GM12878 (cell line): ENCODE results near the gene RASGRP3. TPM values are rescaled to one million over a fixed set of nuclear protein-coding genes. Genes with fewer than 3 reads are reported as not detected.

Experiments
- ATAC-seq: fragments of 200-7000 bp; cut with Tn5 transposase; 3 replicates; pipeline ENCODE4 v1.9.1; 2020; ENCODE audit warnings: mild to moderate bottlenecking, moderate library complexity
- BruUV-seq: library from RNA; stranded (reverse); fragments of 400-500 nt; replicated peaks from 2 replicates; lab custom pipeline; 2021; lab: Mats Ljungman, UMichigan
- CTCF ChIA-PET: fragments of 300-600 bp; sonication (Branson Sonifier 250); formaldehyde crosslinking; extraction: SDS; loops from one replicate; lab custom pipeline; 2021; ENCODE audit warnings: inconsistent platforms; lab: Yijun Ruan, JAX
- POLR2A ChIA-PET: fragments of 350-600 bp; formaldehyde crosslinking; extraction: SDS; loops from one replicate; lab custom pipeline; 2021; ENCODE audit warnings: inconsistent platforms; lab: Charles Lee
- RAD21 ChIA-PET: fragments of 300-600 bp; sonication (Branson Sonifier 250); formaldehyde crosslinking; loops from one replicate; lab custom pipeline; 2023; ENCODE audit warnings: antibody characterized with exemption; ENCODE audit not compliant: unreplicated experiment; lab: Charles Lee
- SMC1A ChIA-PET: fragments of 300-600 bp; sonication (Branson Sonifier 250); formaldehyde crosslinking; loops from one replicate; lab custom pipeline; 2023; ENCODE audit not compliant: unreplicated experiment, uncharacterized antibody; lab: Charles Lee
- DNase-seq: peaks from one replicate; pipeline ENCODE4 v3.0.0-alpha.2; 2011; ENCODE audit warnings: low read depth, low spot score
- FAIRE-seq: peaks from 3 replicates; lab custom pipeline; 2011; peaks lifted over from hg19 to GRCh38; lab: Jason Lieb, UNC
- H2AFZ ChIP-seq: 2 replicates; pipeline ENCODE4 v1.6.0; 2011; ENCODE audit warnings: low read depth, low read length, control low read depth; ENCODE audit not compliant: control insufficient read depth
- H3K27ac ChIP-seq: 2 replicates; pipeline ENCODE4 v1.5.1; 2011; ENCODE audit warnings: control low read depth; ENCODE audit not compliant: control insufficient read depth, insufficient read depth
- H3K27me3 ChIP-seq, 2 experiments: replicated peaks in 1 of 2; 2 replicates each; pipeline versions ENCODE4 v1.6.0 to v1.6.1; 2011; ENCODE audit warnings: low read length in 1 of 2; ENCODE audit not compliant: control insufficient read depth in 2 of 2, insufficient read depth in 2 of 2
- H3K36me3 ChIP-seq, 2 experiments: 2 replicates each; pipeline ENCODE4 v1.5.1; 2011; ENCODE audit warnings: low read length in 1 of 2; ENCODE audit not compliant: control insufficient read depth in 2 of 2, insufficient read depth in 2 of 2
- H3K4me1 ChIP-seq: 2 replicates; pipeline ENCODE4 v1.6.1; 2011; ENCODE audit warnings: mild to moderate bottlenecking, low read length, moderate library complexity, mixed read lengths; ENCODE audit not compliant: control insufficient read depth, insufficient read depth
- H3K4me2 ChIP-seq: 2 replicates; pipeline ENCODE4 v1.6.0; 2011; ENCODE audit warnings: control low read depth; ENCODE audit not compliant: control insufficient read depth, insufficient read depth
- H3K4me3 ChIP-seq: fragments of 200-600 bp; sonication (generic); 2 replicates; pipeline ENCODE4 v1.5.1; 2016
- H3K79me2 ChIP-seq: 2 replicates; pipeline ENCODE4 v1.6.0; 2011; ENCODE audit warnings: low read length; ENCODE audit not compliant: control insufficient read depth, insufficient read depth
- H3K9ac ChIP-seq: 2 replicates; pipeline ENCODE4 v1.8.0; 2011; ENCODE audit warnings: low read length, control low read depth, mixed read lengths; ENCODE audit not compliant: control insufficient read depth, insufficient read depth
- H3K9me3 ChIP-seq: replicated peaks from 3 replicates; pipeline ENCODE4 v1.5.1; 2011; ENCODE audit warnings: mild to moderate bottlenecking, low read length; ENCODE audit not compliant: control insufficient read depth, insufficient read depth
- H4K20me1 ChIP-seq: 2 replicates; pipeline ENCODE4 v1.6.0; 2011; ENCODE audit not compliant: control insufficient read depth, insufficient read depth
- BCL11A ChIP-seq: IDR thresholded peaks from 2 replicates; pipeline ENCODE4 v1.6.1; 2011; ENCODE audit warnings: low read depth, low read length
- CREM ChIP-seq: IDR thresholded peaks from 2 replicates; pipeline ENCODE4 v1.6.1; 2014; ENCODE audit warnings: antibody characterized with exemption, low read depth
- CTCF ChIP-seq, 3 experiments: IDR thresholded peaks in 2 of 3; conservative IDR thresholded peaks in 1 of 3; 2 replicates each; pipeline ENCODE4 v1.5.1; 2011; ENCODE audit warnings: low read depth in 3 of 3, low read length in 3 of 3, mild to moderate bottlenecking in 3 of 3, control low read depth in 2 of 3, moderate library complexity in 2 of 3, inconsistent platforms in 1 of 3, mixed read lengths in 1 of 3; ENCODE audit not compliant: control insufficient read depth in 2 of 3, insufficient read depth in 1 of 3; ENCODE audit errors: extremely low read depth in 1 of 3
- FOXK2 ChIP-seq: fragments of 450-650 bp; IDR thresholded peaks from 2 replicates; pipeline ENCODE4 v1.6.1; 2017; ENCODE audit warnings: mild to moderate bottlenecking, moderate library complexity
- IRF3 ChIP-seq: fragments of 450-650 bp; IDR thresholded peaks from 2 replicates; pipeline ENCODE4 v1.6.1; 2014; ENCODE audit warnings: mild to moderate bottlenecking
- IRF5 ChIP-seq: fragments of 450-650 bp; IDR thresholded peaks from 2 replicates; pipeline ENCODE4 v1.6.1; 2017; ENCODE audit warnings: borderline replicate concordance
- LARP7 ChIP-seq: fragments of 450-650 bp; IDR thresholded peaks from 2 replicates; pipeline ENCODE4 v1.6.1; 2017; ENCODE audit warnings: mild to moderate bottlenecking
- NR2F1 ChIP-seq: fragments of 450-650 bp; conservative IDR thresholded peaks from 2 replicates; pipeline ENCODE4 v1.6.1; 2017; ENCODE audit warnings: mild to moderate bottlenecking
- RCOR1 ChIP-seq: conservative IDR thresholded peaks from 2 replicates; pipeline ENCODE4 v1.6.1; 2012; ENCODE audit warnings: low read depth, low read length, improper control_type of control experiment
- RFX5 ChIP-seq: IDR thresholded peaks from 2 replicates; pipeline ENCODE4 v1.6.1; 2011; ENCODE audit warnings: low read depth, low read length, improper control_type of control experiment
- SMARCA5 ChIP-seq: fragments of 450-650 bp; IDR thresholded peaks from 2 replicates; pipeline ENCODE4 v1.6.1; 2017; ENCODE audit warnings: mild to moderate bottlenecking
- SREBF1 ChIP-seq: IDR thresholded peaks from 2 replicates; pipeline ENCODE4 v1.6.1; 2012; ENCODE audit warnings: mild to moderate bottlenecking, low read length
- SUPT20H ChIP-seq: IDR thresholded peaks from 2 replicates; pipeline ENCODE4 v1.6.1; 2011; ENCODE audit warnings: low read depth, mild to moderate bottlenecking, low read length, moderate library complexity, borderline replicate concordance; ENCODE audit not compliant: control insufficient read depth
- SUZ12 ChIP-seq: fragments of 200-600 bp; sonication (generic); IDR thresholded peaks from one replicate; pipeline ENCODE4 v1.6.1; 2018; ENCODE audit warnings: antibody characterized with exemption, mild to moderate bottlenecking; ENCODE audit not compliant: unreplicated experiment
- WRNIP1 ChIP-seq: IDR thresholded peaks from 2 replicates; pipeline ENCODE4 v1.6.1; 2011; ENCODE audit warnings: low read depth, low read length, improper control_type of control experiment, borderline replicate concordance
- YY1 ChIP-seq: IDR thresholded peaks from 2 replicates; pipeline ENCODE4 v1.6.1; 2011; ENCODE audit warnings: low read depth, mild to moderate bottlenecking, low read length
- ZBTB33 ChIP-seq: fragments of 450-650 bp; IDR thresholded peaks from 2 replicates; pipeline ENCODE4 v1.6.1; 2017; ENCODE audit warnings: mild to moderate bottlenecking
- ZNF217 ChIP-seq: fragments of 450-650 bp; IDR thresholded peaks from 2 replicates; pipeline ENCODE4 v1.6.1; 2017; ENCODE audit warnings: antibody characterized with exemption, mild to moderate bottlenecking
- ZNF622 ChIP-seq: fragments of 450-650 bp; IDR thresholded peaks from 2 replicates; pipeline ENCODE4 v1.6.1; 2017; ENCODE audit warnings: mild to moderate bottlenecking, inconsistent platforms
- ZZZ3 ChIP-seq: IDR thresholded peaks from 2 replicates; pipeline ENCODE4 v1.6.1; 2011; ENCODE audit warnings: low read depth; ENCODE audit not compliant: control insufficient read depth, insufficient read length
- WGBS: methylation state at CpG from one replicate; pipeline ENCODE4 v1.1.6; 2016; ENCODE audit warnings: low lambda C conversion rate; ENCODE audit not compliant: insufficient replicate concordance, insufficient coverage; ENCODE audit errors: missing lambda C conversion rate; 5-methylcytosine and 5-hydroxymethylcytosine counted together
- in situ Hi-C: fragments of 300-500 bp; cut with MboI; formaldehyde crosslinking; loops from 9 replicates; pipeline ENCODE4 v1.14.3; 2018; ENCODE audit warnings: mixed read lengths
- intact Hi-C: fragments of 100-400 bp; cut with micrococcal nuclease; formaldehyde crosslinking; loops from one replicate; pipeline ENCODE4 v1.14.2; 2022; ENCODE audit not compliant: unreplicated experiment
- polyA plus RNA-seq, 11 experiments: library from polyadenylated mRNA; depleted of rRNA in 4 of 11; unstranded in 6 of 11; stranded (reverse) in 5 of 11; fragments of >200 nt; fragmentation: Nextera tagmentation in 4 of 11; fragmentation: Illumina TruSeq in 1 of 11; extraction: Ambion mirVana in 4 of 11; extraction: Trizol in 1 of 11; gene quantifications; 1 replicate in 1 of 11; 2 replicates in 10 of 11; pipeline versions ENCODE4 v1.2.1 to v1.2.3, GENCODE V29; 2011 to 2016; ENCODE audit warnings: inconsistent platforms in 2 of 11, missing spikeins in 2 of 11, low read depth in 1 of 11
- total RNA-seq, 4 experiments: library from RNA; depleted of rRNA in 3 of 4; stranded (reverse); fragments of >200 nt in 3 of 4; fragmentation: Illumina TruSeq in 1 of 4; extraction: Trizol in 1 of 4; gene quantifications; 2 replicates each; pipeline versions ENCODE4 v1.2.1 to v1.2.3, GENCODE V29; 2013 to 2021

RASGRP3 gene
- total and polyA plus RNA-seq, 10 of the 15 experiments (the other 5 are each of a cell fraction or from before 2014, with no cell fraction given): 31.6 to 106 (median 64.7) TPM

GRCh38 chr2:33579227-33579626 lies 102.8 kb downstream of the RASGRP3 start:
- RAD21 ChIA-PET: interaction anchor here (1.7 kb wide), 1 partner anchor 100 kb away, joined by 5 read pairs; no protein-coding TSS in a partner anchor
- H3K9ac ChIP-seq: no peak overlapping the region
- BruUV-seq: no TSS peak
- no peak overlapping the region for H3K4me2 ChIP-seq
- SMC1A ChIA-PET: interaction anchor here (1.0 to 1.7 kb wide), 3 partner anchors 16 to 103 kb away, joined by 3 to 6 read pairs (median 3); partner anchors contain the start of gene RASGRP3
- no peaks in the 10 kb centered on the region for H3K27me3 ChIP-seq
- 100% methylated on average over 5 of the region's 5 CpGs for WGBS
- peaks cover 3% of the 10 kb centered on the region; the same call in 1 of the 2 replicates for H3K4me1 ChIP-seq
- H4K20me1 ChIP-seq: no peaks in the 10 kb centered on the region
- H2AFZ ChIP-seq: no peak overlapping the region
- FAIRE-seq: no peak
- no peak overlapping the region for H3K27ac ChIP-seq
- H3K36me3 ChIP-seq: peaks cover 0 to 6% of the 10 kb centered on the region in 2 experiments; a peak in 2 of 4 replicates
- intact Hi-C loops: no loop called here
- no peak for TF ChIP-seq RCOR1
- TF ChIP-seq SMARCA5: no peak
- TF ChIP-seq FOXK2: no peak
- TF ChIP-seq ZZZ3: no peak
- no peak for TF ChIP-seq YY1
- no peak for TF ChIP-seq CTCF (IDR thresholded peaks at IDR 0.05 in 2 of 3, conservative IDR thresholded peaks at IDR 0.05 in 1 of 3; ENCODE audit: control insufficient read depth in 2 of 3, extremely low read depth in 1 of 3, insufficient read depth in 1 of 3, low read depth in 3 of 3, low read length in 3 of 3)
- TF ChIP-seq ZNF622: no peak
- TF ChIP-seq LARP7: no peak
- TF ChIP-seq SREBF1: no peak
- TF ChIP-seq ZBTB33: no peak
- no peak for TF ChIP-seq NR2F1
- no peak for TF ChIP-seq IRF5
- TF ChIP-seq IRF3: no peak
- TF ChIP-seq CREM: no peak
- TF ChIP-seq WRNIP1: no peak
- TF ChIP-seq SUPT20H: no peak
- TF ChIP-seq BCL11A: no peak
- no peak for TF ChIP-seq SUZ12
- no peak for TF ChIP-seq ZNF217
- TF ChIP-seq RFX5: no peak
- TF ChIP-seq, all 136 proteins: peak for 0
- Histone ChIP-seq H3K79me2 (no peaks in the 10 kb centered on the region; the same call in 1 of the 2 replicates), H3K9me3 (no peaks in the 10 kb centered on the region), H3K4me3 (no peak overlapping the region)
- POLR2A ChIA-PET: interaction anchor here (1.6 kb wide), 1 partner anchor 102 kb away, joined by 5 read pairs; no protein-coding TSS in a partner anchor
- CTCF ChIA-PET: interaction anchor here (1.1 to 2.7 kb wide), 4 partner anchors 20 to 207 kb away, joined by 3 to 13 read pairs (median 4); partner anchors contain the start of genes FAM98A and RASGRP3
- no peak for DNase-seq
- ATAC-seq: no peak
- in situ Hi-C loops: loop anchor here (25.0 kb wide), 1 partner anchor 817 kb away; no protein-coding TSS in a partner anchor
